K562 (cell line): Measurements from ENCODE around the gene CDHR2. TPM values are rescaled to one million over a fixed set of nuclear protein-coding genes. Genes with fewer than 3 reads are reported as not detected.

Experiments used
- ATAC-seq: fragments of 200-7000 bp; cut with Tn5 transposase; 3 replicates; pipeline ENCODE4 v1.9.1; 2020; ENCODE audit warnings: moderate library complexity
- BruUV-seq: library from RNA; stranded (reverse); fragments of 400-500 nt; replicated peaks from 2 replicates; lab custom pipeline; 2021; lab: Mats Ljungman, UMichigan
- CTCF ChIA-PET: fragments of 300-600 bp; formaldehyde crosslinking; extraction: SDS; loops from one replicate; lab custom pipeline; 2021; ENCODE audit warnings: low intra/inter-chr PET ratio; lab: Yijun Ruan, JAX
- POLR2A ChIA-PET: fragments of 300-600, 350-650 bp; sonication (Branson Sonifier 250); formaldehyde crosslinking; extraction: SDS; loops from one replicate; lab custom pipeline; 2021; ENCODE audit warnings: antibody characterized with exemption, inconsistent platforms; lab: Yijun Ruan, JAX
- DNase-seq, 4 experiments: peaks; one replicate each; pipeline versions ENCODE4 v3.0.0 to v3.0.0-alpha.2; 2011 to 2018; ENCODE audit warnings: low spot score in 3 of 4, mixed read lengths in 3 of 4; ENCODE audit errors: extremely low read depth in 1 of 4
- FAIRE-seq: peaks from 2 replicates; lab custom pipeline; 2011; peaks lifted over from hg19 to GRCh38; lab: Jason Lieb, UNC
- H2AFZ ChIP-seq: 2 replicates; pipeline ENCODE4 v1.6.0; 2011; ENCODE audit warnings: low read depth, low read length, control low read depth, inconsistent platforms
- H3K27ac ChIP-seq: fragments of 200-600 bp; 3 replicates; pipeline ENCODE4 v1.8.0; 2011; ENCODE audit warnings: low read depth, mild to moderate bottlenecking, control low read depth, inconsistent platforms, low read length, moderate library complexity, mixed read lengths; ENCODE audit errors: extremely low read depth
- H3K27me3 ChIP-seq, 2 experiments: fragments of 300-600 bp in 1 of 2; 2 replicates in 1 of 2; 3 replicates in 1 of 2; pipeline versions ENCODE4 v1.6.0 to v1.8.0; 2011; ENCODE audit warnings: inconsistent platforms in 2 of 2, low read length in 2 of 2, mild to moderate bottlenecking in 1 of 2, mixed read lengths in 1 of 2, moderate library complexity in 1 of 2; ENCODE audit not compliant: control insufficient read depth in 2 of 2, insufficient read depth in 2 of 2
- H3K36me3 ChIP-seq: fragments of 300-600 bp; 3 replicates; pipeline ENCODE4 v1.8.0; 2011; ENCODE audit warnings: mild to moderate bottlenecking, low read length, inconsistent platforms; ENCODE audit not compliant: control insufficient read depth, insufficient read depth
- H3K4me1 ChIP-seq, 2 experiments: fragments of 200-600 bp in 1 of 2; replicated peaks in 1 of 2; 2 replicates in 1 of 2; 3 replicates in 1 of 2; pipeline versions ENCODE4 v1.5.1 to v1.8.0; 2011; ENCODE audit warnings: inconsistent platforms in 2 of 2, low read length in 2 of 2, mild to moderate bottlenecking in 1 of 2, mixed read lengths in 1 of 2, moderate library complexity in 1 of 2; ENCODE audit not compliant: control insufficient read depth in 2 of 2, insufficient read depth in 2 of 2
- H3K4me2 ChIP-seq: 2 replicates; pipeline ENCODE4 v1.6.1; 2011; ENCODE audit warnings: low read length, control low read depth, inconsistent platforms, mixed read lengths; ENCODE audit not compliant: insufficient read depth
- H3K4me3 ChIP-seq: fragments of 200-600 bp; sonication (generic), shearing (Covaris generic); 2 replicates; pipeline ENCODE4 v1.5.1; 2016; ENCODE audit warnings: control low read depth, inconsistent platforms
- H3K79me2 ChIP-seq: fragments of 200-600 bp; 3 replicates; pipeline ENCODE4 v1.8.0; 2011; ENCODE audit warnings: low read length, inconsistent platforms; ENCODE audit not compliant: control insufficient read depth, insufficient read depth
- H3K9ac ChIP-seq, 2 experiments: 2 replicates each; pipeline versions ENCODE4 v1.6.0 to v1.6.1; 2011; ENCODE audit warnings: low read depth in 2 of 2, low read length in 2 of 2, control low read depth in 1 of 2, inconsistent platforms in 1 of 2, mild to moderate bottlenecking in 1 of 2, mixed read lengths in 1 of 2; ENCODE audit not compliant: insufficient read depth in 1 of 2
- H3K9me1 ChIP-seq: one replicate; pipeline ENCODE4 v1.6.0; 2011; ENCODE audit warnings: inconsistent platforms, mild to moderate bottlenecking, low read length, moderate library complexity; ENCODE audit not compliant: control insufficient read depth, insufficient read depth
- H3K9me3 ChIP-seq: replicated peaks from 2 replicates; pipeline ENCODE4 v1.5.1; 2011; ENCODE audit warnings: low read depth, low read length, inconsistent platforms; ENCODE audit not compliant: control insufficient read depth, insufficient read depth
- H4K20me1 ChIP-seq: replicated peaks from 2 replicates; pipeline ENCODE4 v1.6.1; 2011; ENCODE audit warnings: low read length, inconsistent platforms, mixed read lengths; ENCODE audit not compliant: control insufficient read depth, insufficient read depth
- ARID3A ChIP-seq: IDR thresholded peaks from 2 replicates; pipeline ENCODE4 v1.6.1; 2012; ENCODE audit warnings: low read depth, low read length, improper control_type of control experiment, borderline replicate concordance
- CC2D1A ChIP-seq: fragments of 450-650 bp; IDR thresholded peaks from 2 replicates; pipeline ENCODE4 v1.6.1; 2017; ENCODE audit warnings: mild to moderate bottlenecking
- FOXK1 ChIP-seq: sonication (generic); formaldehyde crosslinking; IDR thresholded peaks from 2 replicates; pipeline ENCODE4 v1.8.0; 2022; ENCODE audit warnings: missing genetic modification reagents, mild to moderate bottlenecking, borderline replicate concordance
- HBP1 ChIP-seq: fragments of 450-650 bp; formaldehyde crosslinking; IDR thresholded peaks from 2 replicates; pipeline ENCODE4 v1.4.0; 2022; ENCODE audit warnings: missing genetic modification characterization
- MAFF ChIP-seq: IDR thresholded peaks from 2 replicates; pipeline ENCODE4 v1.6.1; 2012; ENCODE audit warnings: low read length, improper control_type of control experiment
- MYBL2 ChIP-seq, 2 experiments: fragments of 450-650 bp in 1 of 2; sonication (generic) in 1 of 2; formaldehyde crosslinking in 1 of 2; IDR thresholded peaks; 2 replicates each; pipeline versions ENCODE4 v1.6.1 to v1.8.1; 2017 to 2022; ENCODE audit warnings: borderline replicate concordance in 1 of 2, inconsistent platforms in 1 of 2, low read depth in 1 of 2, mild to moderate bottlenecking in 1 of 2, missing genetic modification reagents in 1 of 2, moderate library complexity in 1 of 2
- SMARCB1 ChIP-seq: IDR thresholded peaks from 2 replicates; pipeline ENCODE4 v1.6.1; 2011; ENCODE audit warnings: improper control_type of control experiment, low read depth; ENCODE audit not compliant: insufficient read length
- TFE3 ChIP-seq: fragments of 450-650 bp; formaldehyde crosslinking; IDR thresholded peaks from 2 replicates; pipeline ENCODE4 v1.4.0; 2020; ENCODE audit warnings: mild to moderate bottlenecking, mixed read lengths
- ZNF253 ChIP-seq: fragments of 250-450 bp; sonication (Bioruptor Pico); conservative IDR thresholded peaks from 2 replicates; pipeline ENCODE4 v1.6.1; 2021; ENCODE audit warnings: mild to moderate bottlenecking
- ZNF766 ChIP-seq: fragments of 200-800 bp; sonication (Bioruptor generic); conservative IDR thresholded peaks from 2 replicates; pipeline ENCODE4 v1.6.1; 2016; ENCODE audit warnings: missing genetic modification characterization, missing compliant biosample characterization
- WGBS: fragments of 100-300 bp; shearing (Covaris generic); methylation state at CpG from one replicate; pipeline ENCODE4 v1.1.6; 2016; ENCODE audit warnings: low coverage, mixed read lengths; ENCODE audit not compliant: insufficient coverage; ENCODE audit errors: missing lambda C conversion rate; 5-methylcytosine and 5-hydroxymethylcytosine counted together
- in situ Hi-C: fragments of 300-500 bp; cut with MboI; formaldehyde crosslinking; loops from 4 replicates; pipeline ENCODE4 v1.15.0; 2018; ENCODE audit warnings: inconsistent platforms, mixed read lengths
- intact Hi-C: fragments of 100-400 bp; cut with micrococcal nuclease; formaldehyde crosslinking; loops from 2 replicates; pipeline ENCODE4 v1.14.2; 2022
- polyA plus RNA-seq, 8 experiments: library from polyadenylated mRNA; depleted of rRNA in 4 of 8; stranded (reverse) in 5 of 8; unstranded in 3 of 8; fragments of >200 nt; fragmentation: Nextera tagmentation in 2 of 8; fragmentation: Illumina TruSeq in 1 of 8; extraction: Ambion mirVana in 2 of 8; extraction: Trizol in 1 of 8; gene quantifications; 2 replicates each; pipeline versions ENCODE4 v1.2.1 to v1.2.3, GENCODE V29; 2011 to 2014; ENCODE audit warnings: inconsistent platforms in 1 of 8, missing spikeins in 1 of 8
- total RNA-seq, 7 experiments: library from RNA; depleted of rRNA in 6 of 7; stranded (reverse); fragments of >200 nt in 6 of 7; fragmentation: Illumina TruSeq in 2 of 7; extraction: Trizol in 2 of 7; gene quantifications; 2 replicates each; pipeline versions ENCODE4 v1.2.1 to v1.2.3, GENCODE V29; 2011 to 2021; ENCODE audit warnings: low replicate concordance in 1 of 7

CDHR2 gene
- total and polyA plus RNA-seq, 9 of the 15 experiments (the other 6 are each of a cell fraction or from before 2014, with no cell fraction given) = 0.01 to 0.62 (median 0.09) TPM; not detected in 2

GRCh38 chr5:176588297-176588696 is 39.2 kb downstream of the CDHR2 start (continued):
- no peak for TF ChIP-seq HBP1 (CRISPR knock-in tag)
- no peak for TF ChIP-seq ZNF766 (CRISPR knock-in tag)
- no peak for TF ChIP-seq MYBL2 (IDR thresholded peaks at IDR 0.05; ENCODE audit: low read depth)
- TF ChIP-seq MYBL2 (CRISPR knock-in tag; IDR thresholded peaks at IDR 0.05; ENCODE audit: borderline replicate concordance) = no peak
- 0 out of 2 replicates have a peak, but pooled peaks have one; percentile 14 for TF ChIP-seq CC2D1A
- no peak for TF ChIP-seq MAFF
- no peak for TF ChIP-seq ZNF253 (CRISPR knock-in tag)
- TF ChIP-seq SMARCB1 = no peak
- no peak for TF ChIP-seq FOXK1 (CRISPR knock-in tag)
- TF ChIP-seq, all 486 proteins: peak for 7

GRCh38 chr5:176589039-176589769 is 40.1 kb downstream of the CDHR2 start:
- Histone ChIP-seq H3K9me3 (peaks cover 13% of the 10 kb centered on the region), H3K27me3 (peaks cover 6 to 33% of the 10 kb centered on the region in 2 experiments; a peak in 4 of 5 replicates), H3K9me1 (no peaks in the 10 kb centered on the region), H4K20me1 (no peaks in the 10 kb centered on the region), H3K4me2 (no peak overlapping the region), H3K36me3 (no peaks in the 10 kb centered on the region), H2AFZ (no peak overlapping the region), H3K9ac (peak overlapping the region in 1 of 2 experiments; percentile 24; a peak in 1 of 4 replicates), H3K4me3 (no peak overlapping the region), H3K27ac (no peak overlapping the region), H3K4me1 (peaks cover 0 to 8% of the 10 kb centered on the region in 2 experiments; a peak in 1 of 5 replicates), H3K79me2 (no peaks in the 10 kb centered on the region)
- POLR2A ChIA-PET = interaction anchor here (0.7 kb wide), 1 partner anchor 10 kb away, joined by 4 read pairs; no protein-coding TSS in a partner anchor
- no TSS peak for BruUV-seq
- CTCF ChIA-PET = interaction anchor here (1.3 kb wide), 1 partner anchor 11 kb away, joined by 3 read pairs; no protein-coding TSS in a partner anchor
- intact Hi-C loops = no loop called here
- in situ Hi-C loops = loop anchor here (25.0 kb wide), 1 partner anchor 852 kb away; no protein-coding TSS in a partner anchor
- WGBS = 14% methylated on average over 30 of the region's 31 CpGs
- FAIRE-seq = no peak
- DNase-seq = no peak
- no peak for TF ChIP-seq ARID3A
- TF ChIP-seq TFE3 (CRISPR knock-in tag) = no peak
- TF ChIP-seq, all 486 proteins: peak for 0
- ATAC-seq = no peak
